ENCODE results near the gene YTHDF1.
A peak's percentile ranks its signal among the peaks of the same experiment; 100 is the strongest.

YTHDF1 gene

DNA sequence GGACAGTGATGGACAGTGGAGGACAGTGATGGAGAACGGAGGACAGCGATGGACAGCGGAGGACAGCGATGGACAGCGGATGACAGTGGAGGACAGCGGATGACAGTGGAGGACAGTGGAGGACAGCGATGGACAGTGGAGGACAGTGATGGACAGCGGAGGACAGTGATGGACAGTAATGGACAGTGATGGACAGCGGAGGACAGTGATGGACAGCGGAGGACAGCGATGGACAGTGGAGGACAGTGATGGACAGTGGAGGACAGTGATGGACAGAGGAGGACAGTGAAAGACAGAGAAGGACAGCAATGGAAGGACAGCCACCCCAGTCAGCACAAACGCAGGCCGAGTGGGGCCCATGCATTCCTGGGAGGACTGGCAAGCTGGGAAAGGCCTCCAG, 41.7 kb upstream of the YTHDF1 start:
- TF ChIP-seq GLIS2 (tag by site-specific recombination; IDR thresholded peaks at IDR 0.05) (no peak), ZXDB (tag by site-specific recombination; IDR thresholded peaks at IDR 0.05) (no peak), ZNF121 (tag by site-specific recombination; IDR thresholded peaks at IDR 0.05) (no peak)
- Histone ChIP-seq H3K36me3 (ENCODE audit: control insufficient read depth in 2 of 2, insufficient read depth in 1 of 2, low read length in 2 of 2) (no peaks in the 10 kb centered on the region), H3K9me3 (ENCODE audit: control insufficient read depth, insufficient read depth, low read depth, low read length) (no peaks in the 10 kb centered on the region), H3K27ac (ENCODE audit: extremely low read depth, low read depth, low read length) (no peak overlapping the region), H3K4me3 (ENCODE audit: low read depth, low read length) (no peak overlapping the region), H3K4me1 (ENCODE audit: control insufficient read depth, insufficient read depth, low read length) (no peaks in the 10 kb centered on the region)
- ChIA-PET CTCF (no interaction called here), POLR2A (no interaction called here)

DNA sequence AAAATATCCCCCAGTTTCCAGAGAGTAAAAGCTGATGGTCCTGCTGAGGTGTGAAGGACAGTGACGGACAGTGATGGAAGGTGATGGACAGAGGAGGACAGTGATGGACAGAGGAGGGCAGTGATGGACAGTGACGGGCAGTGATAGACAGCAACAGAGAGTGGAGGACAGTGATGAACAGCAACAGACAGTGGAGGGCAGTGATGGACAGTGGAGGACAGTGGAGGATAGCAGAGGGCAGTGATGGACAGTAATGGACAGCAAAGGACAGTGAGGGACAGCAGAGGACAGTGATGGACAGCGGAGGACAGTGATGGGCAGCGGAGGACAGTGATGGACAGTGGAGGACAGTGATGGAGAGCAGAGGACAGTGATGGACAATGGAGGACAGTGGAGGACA, 41.0 kb upstream of the YTHDF1 start:
- POLR2A ChIA-PET, result no interaction called here
- Histone ChIP-seq H3K9me3 (ENCODE audit: control insufficient read depth, insufficient read depth, low read depth, low read length) (no peaks in the 10 kb centered on the region), H3K27ac (ENCODE audit: extremely low read depth, low read depth, low read length) (no peak overlapping the region)

DNA sequence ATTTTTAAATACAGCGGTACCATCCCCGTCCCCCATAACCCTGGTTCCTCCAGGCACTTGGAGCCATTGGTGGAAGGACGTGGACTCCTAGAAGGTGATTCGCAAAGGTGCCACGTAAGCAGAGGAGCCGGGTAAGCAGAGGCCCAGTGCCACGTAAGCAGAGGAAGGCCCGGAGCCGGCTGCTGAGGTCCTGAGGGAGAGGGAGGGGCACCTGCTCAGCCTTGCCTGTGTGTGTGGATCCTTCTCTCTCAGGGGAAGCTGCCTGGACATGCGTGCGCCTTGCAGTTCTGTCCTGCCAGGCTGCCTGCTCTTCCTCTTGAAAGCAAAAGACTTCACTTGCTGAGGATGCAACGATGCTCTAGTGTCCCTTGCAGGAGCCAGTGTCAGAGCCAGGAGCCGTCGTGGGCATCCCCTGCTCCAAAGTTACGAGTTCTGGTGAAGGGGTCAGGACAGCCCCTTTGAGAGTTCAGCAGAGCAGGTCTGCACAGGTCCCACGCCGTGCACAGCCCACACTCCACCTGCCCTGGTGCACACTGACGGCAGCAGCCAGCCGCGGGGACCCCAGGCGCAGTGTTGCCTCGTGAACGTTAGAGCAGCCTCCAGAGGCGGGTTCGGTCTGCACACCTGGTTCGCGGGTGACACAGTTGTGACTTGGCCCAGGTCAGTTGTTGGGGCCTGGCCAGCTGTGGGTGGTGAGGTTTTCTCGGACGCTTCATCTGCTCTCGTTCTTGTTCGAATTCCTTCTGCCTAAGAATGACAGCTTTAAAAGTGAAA, 40.2 kb upstream of the YTHDF1 start:
- POLR2A ChIA-PET, result no interaction called here
- Histone ChIP-seq H3K4me1 (ENCODE audit: control insufficient read depth, insufficient read depth, low read length) (no peaks in the 10 kb centered on the region), H3K36me3 (ENCODE audit: control insufficient read depth in 2 of 2, insufficient read depth in 1 of 2, low read length in 2 of 2) (no peaks in the 10 kb centered on the region), H3K4me3 (ENCODE audit: low read depth, low read length) (no peak overlapping the region), H3K27ac (ENCODE audit: extremely low read depth, low read depth, low read length) (no peak overlapping the region), H3K9me3 (ENCODE audit: control insufficient read depth, insufficient read depth, low read depth, low read length) (no peaks in the 10 kb centered on the region)
- no peak for TF ChIP-seq ZNF555 (tag by site-specific recombination; conservative IDR thresholded peaks at IDR 0.05)
- TF ChIP-seq ZNF701 (tag by site-specific recombination; IDR thresholded peaks at IDR 0.05), result no peak
- no peak for TF ChIP-seq HOXC10 (CRISPR knock-in tag; IDR thresholded peaks at IDR 0.05)
- TF ChIP-seq, protein P1, sequence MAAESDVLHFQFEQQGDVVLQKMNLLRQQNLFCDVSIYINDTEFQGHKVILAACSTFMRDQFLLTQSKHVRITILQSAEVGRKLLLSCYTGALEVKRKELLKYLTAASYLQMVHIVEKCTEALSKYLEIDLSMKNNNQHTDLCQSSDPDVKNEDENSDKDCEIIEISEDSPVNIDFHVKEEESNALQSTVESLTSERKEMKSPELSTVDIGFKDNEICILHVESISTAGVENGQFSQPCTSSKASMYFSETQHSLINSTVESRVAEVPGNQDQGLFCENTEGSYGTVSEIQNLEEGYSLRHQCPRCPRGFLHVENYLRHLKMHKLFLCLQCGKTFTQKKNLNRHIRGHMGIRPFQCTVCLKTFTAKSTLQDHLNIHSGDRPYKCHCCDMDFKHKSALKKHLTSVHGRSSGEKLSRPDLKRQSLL (tag by site-specific recombination; IDR thresholded peaks at IDR 0.05), result 0 out of 2 replicates have a peak, but pooled peaks have one; percentile 10
- CTCF ChIA-PET, result interaction anchor here (1.1 kb wide), 1 partner anchor 32 kb away, joined by 4 read pairs; no protein-coding TSS in a partner anchor

More for the DNA sequence above, 41.0 kb upstream of the YTHDF1 start:
- no peak overlapping the region for H3K4me3 ChIP-seq (ENCODE audit: low read depth, low read length)
- no peaks in the 10 kb centered on the region for H3K4me1 ChIP-seq (ENCODE audit: control insufficient read depth, insufficient read depth, low read length)
- CTCF ChIA-PET, result no interaction called here
- H3K36me3 ChIP-seq (ENCODE audit: control insufficient read depth in 2 of 2, insufficient read depth in 1 of 2, low read length in 2 of 2), result no peaks in the 10 kb centered on the region
- peak; percentile 67 for TF ChIP-seq BCL11A (tag by site-specific recombination; IDR thresholded peaks at IDR 0.05; ENCODE audit: low read depth)
- TF ChIP-seq, protein P2, sequence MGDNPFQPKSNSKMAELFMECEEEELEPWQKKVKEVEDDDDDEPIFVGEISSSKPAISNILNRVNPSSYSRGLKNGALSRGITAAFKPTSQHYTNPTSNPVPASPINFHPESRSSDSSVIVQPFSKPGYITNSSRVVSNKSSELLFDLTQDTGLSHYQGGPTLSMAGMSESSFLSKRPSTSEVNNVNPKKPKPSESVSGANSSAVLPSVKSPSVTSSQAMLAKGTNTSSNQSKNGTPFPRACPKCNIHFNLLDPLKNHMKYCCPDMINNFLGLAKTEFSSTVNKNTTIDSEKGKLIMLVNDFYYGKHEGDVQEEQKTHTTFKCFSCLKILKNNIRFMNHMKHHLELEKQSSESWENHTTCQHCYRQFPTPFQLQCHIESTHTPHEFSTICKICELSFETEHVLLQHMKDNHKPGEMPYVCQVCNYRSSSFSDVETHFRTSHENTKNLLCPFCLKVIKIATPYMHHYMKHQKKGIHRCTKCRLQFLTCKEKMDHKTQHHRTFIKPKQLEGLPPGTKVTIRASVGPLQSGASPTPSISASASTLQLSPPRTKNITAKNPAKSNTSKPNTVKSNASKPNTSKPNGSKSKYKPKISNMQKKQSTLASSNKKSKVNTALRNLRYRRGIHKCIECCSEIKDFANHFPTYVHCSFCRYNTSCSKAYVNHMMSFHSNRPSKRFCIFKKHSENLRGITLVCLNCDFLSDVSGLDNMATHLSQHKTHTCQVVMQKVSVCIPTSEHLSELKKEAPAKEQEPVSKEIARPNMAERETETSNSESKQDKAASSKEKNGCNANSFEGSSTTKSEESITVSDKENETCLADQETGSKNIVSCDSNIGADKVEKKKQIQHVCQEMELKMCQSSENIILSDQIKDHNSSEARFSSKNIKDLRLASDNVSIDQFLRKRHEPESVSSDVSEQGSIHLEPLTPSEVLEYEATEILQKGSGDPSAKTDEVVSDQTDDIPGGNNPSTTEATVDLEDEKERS (tag by site-specific recombination; IDR thresholded peaks at IDR 0.05), result no peak

DNA sequence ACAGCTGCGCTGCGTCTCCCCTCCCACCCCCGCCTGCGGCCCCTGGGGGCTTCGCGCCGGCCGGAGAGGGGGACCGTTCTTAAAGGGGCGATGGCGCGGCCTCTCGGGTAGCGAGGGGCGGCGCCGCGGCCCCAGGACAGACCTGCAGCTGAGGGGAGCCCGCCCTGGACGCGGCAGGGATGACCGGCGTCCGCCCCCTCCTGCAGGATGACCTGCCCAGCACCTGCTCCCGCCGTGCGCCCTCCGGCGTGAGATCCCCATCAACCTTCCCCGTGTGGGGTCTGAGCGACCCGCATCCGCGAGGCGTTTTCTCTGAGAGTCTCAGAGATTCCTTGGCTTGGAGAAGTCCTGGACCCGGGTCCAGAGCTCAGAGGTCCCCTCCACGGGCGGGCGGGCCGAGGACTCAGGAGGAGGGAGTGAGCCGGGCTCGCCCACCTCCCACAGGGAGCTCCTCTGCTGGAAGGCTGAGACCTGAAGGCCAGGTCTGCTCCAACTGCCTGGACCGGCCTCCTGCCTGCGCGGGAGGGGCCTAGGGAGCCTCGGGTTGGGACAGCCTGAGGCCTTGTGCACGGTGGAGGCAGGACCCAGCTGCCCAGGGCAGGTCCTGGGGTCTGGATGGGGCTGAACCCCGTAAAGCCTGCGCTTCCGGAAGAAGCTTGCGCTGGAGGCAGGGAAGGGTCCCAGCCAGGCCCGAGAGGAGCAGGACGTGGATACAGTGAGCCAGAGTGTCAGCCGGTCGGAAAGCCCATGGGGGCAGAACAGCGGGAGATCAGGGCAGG, 38.9 kb upstream of the YTHDF1 start:
- ChIA-PET CTCF (interaction anchor here (1.1 kb wide), 2 partner anchors 30 to 32 kb away, joined by 4 to 7 read pairs; no protein-coding TSS in a partner anchor), POLR2A (interaction anchor here (1.2 kb wide), 1 partner anchor 18 kb away, joined by 3 read pairs; the partner anchor contains the start of gene ARFGAP1)
- H3K4me1 ChIP-seq (ENCODE audit: control insufficient read depth, insufficient read depth, low read length), result no peaks in the 10 kb centered on the region
- TF ChIP-seq ZNF133 (tag by site-specific recombination; IDR thresholded peaks at IDR 0.05), result no peak
- TF ChIP-seq, protein P3, sequence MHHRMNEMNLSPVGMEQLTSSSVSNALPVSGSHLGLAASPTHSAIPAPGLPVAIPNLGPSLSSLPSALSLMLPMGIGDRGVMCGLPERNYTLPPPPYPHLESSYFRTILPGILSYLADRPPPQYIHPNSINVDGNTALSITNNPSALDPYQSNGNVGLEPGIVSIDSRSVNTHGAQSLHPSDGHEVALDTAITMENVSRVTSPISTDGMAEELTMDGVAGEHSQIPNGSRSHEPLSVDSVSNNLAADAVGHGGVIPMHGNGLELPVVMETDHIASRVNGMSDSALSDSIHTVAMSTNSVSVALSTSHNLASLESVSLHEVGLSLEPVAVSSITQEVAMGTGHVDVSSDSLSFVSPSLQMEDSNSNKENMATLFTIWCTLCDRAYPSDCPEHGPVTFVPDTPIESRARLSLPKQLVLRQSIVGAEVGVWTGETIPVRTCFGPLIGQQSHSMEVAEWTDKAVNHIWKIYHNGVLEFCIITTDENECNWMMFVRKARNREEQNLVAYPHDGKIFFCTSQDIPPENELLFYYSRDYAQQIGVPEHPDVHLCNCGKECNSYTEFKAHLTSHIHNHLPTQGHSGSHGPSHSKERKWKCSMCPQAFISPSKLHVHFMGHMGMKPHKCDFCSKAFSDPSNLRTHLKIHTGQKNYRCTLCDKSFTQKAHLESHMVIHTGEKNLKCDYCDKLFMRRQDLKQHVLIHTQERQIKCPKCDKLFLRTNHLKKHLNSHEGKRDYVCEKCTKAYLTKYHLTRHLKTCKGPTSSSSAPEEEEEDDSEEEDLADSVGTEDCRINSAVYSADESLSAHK (tag by site-specific recombination; IDR thresholded peaks at IDR 0.05), result no peak
- peak; percentile 61 for TF ChIP-seq ZIC2 (tag by site-specific recombination; IDR thresholded peaks at IDR 0.05)
- TF ChIP-seq SP2 (tag by site-specific recombination; IDR thresholded peaks at IDR 0.05), result peak; percentile 25; the same call in 1 of the 2 replicates
- TF ChIP-seq GLIS1 (tag by site-specific recombination; IDR thresholded peaks at IDR 0.05), result peak; percentile 12; the same call in 1 of the 2 replicates
- peak; percentile 45; the same call in 1 of the 2 replicates for TF ChIP-seq ZNF600 (tag by site-specific recombination; IDR thresholded peaks at IDR 0.05)
- TF ChIP-seq SETDB1 (IDR thresholded peaks at IDR 0.05; ENCODE audit: insufficient read length, low read length), result no peak
- no peak overlapping the region for H3K4me3 ChIP-seq (ENCODE audit: low read depth, low read length)
- H3K9me3 ChIP-seq (ENCODE audit: control insufficient read depth, insufficient read depth, low read depth, low read length), result no peaks in the 10 kb centered on the region
- H3K36me3 ChIP-seq (ENCODE audit: control insufficient read depth in 2 of 2, insufficient read depth in 1 of 2, low read length in 2 of 2), result no peaks in the 10 kb centered on the region
- H3K27ac ChIP-seq (ENCODE audit: extremely low read depth, low read depth, low read length), result no peak overlapping the region
